Retinal pigment epithelial cell (primary cell): ENCODE data around the gene MYOG.

Experiments
- DNase-seq: peaks from one replicate; pipeline ENCODE4 v3.0.0-alpha.2; 2010; ENCODE audit warnings: low read depth
- H3K4me3 ChIP-seq: 2 replicates; pipeline ENCODE4 v1.5.1; 2011; ENCODE audit warnings: mild to moderate bottlenecking, low read length, control low read depth, moderate library complexity
- CTCF ChIP-seq: conservative IDR thresholded peaks from 2 replicates; pipeline ENCODE4 v1.5.1; 2011; ENCODE audit warnings: low read depth, low read length, control low read depth, inconsistent platforms

The MYOG gene

GRCh38 chr1:203089651-203090045 is 3.8 kb upstream of the MYOG start:
- DNase-seq: no peak
- TF ChIP-seq CTCF: peak; percentile 3
- H3K4me3 ChIP-seq: no peak overlapping the region

DNA sequence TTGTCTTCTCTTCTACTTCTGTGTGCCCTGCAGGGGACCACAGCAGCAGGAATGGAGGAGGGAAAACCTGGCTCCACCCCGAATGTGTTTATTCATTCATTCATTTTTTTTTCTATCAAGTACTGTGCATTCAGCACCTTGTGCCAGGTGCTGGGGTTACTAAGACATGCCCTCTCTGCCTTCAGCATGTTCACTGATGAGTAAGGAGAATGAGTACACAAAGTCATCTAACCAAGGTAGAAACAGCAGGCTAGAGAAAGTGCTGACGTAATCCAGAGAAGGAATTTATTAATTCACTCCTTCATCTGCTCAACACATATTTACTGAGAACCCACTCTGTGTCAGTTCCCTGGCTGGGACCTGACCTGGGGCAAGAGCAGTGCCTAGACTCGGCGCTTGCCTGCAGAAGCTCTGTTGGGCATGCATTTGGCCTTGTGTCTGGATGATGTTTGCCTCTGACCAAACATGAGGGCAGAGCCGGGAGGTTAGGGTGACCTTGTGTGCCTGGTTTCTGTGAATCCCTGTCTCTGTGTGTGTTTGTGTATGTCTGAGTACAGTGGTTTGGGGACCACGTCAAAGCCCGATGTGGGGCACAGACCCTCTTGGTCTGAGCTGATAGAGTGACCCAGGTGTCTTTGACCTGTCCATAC is 3.3 kb upstream of the MYOG start:
- H3K4me3 ChIP-seq: no peak overlapping the region
- no peak for DNase-seq
- no peak for TF ChIP-seq CTCF

DNA sequence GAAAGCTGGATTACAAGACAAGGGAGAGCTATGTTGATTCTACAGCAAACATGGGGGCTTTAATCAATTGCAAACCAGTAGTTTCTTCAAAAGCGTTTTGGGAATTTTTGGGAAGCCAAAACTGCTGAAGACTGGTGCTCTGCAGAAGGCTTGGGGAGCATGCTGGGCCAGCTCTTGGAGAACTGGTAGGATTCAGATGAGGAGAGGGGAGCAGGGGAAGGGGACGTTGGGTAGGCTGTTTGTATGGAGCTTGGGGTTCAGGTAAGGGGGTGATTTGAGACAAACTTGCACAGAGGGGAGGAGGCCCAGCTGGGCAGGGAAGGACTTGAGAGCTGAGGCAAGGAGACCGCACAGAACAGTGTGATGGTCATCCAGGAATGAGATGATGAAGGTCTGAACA is 2.6 kb upstream of the MYOG start:
- H3K4me3 ChIP-seq: no peak overlapping the region
- no peak for TF ChIP-seq CTCF
- no peak for DNase-seq

GRCh38 chr1:203086992-203087763 is 1.4 kb upstream of the MYOG start:
- DNase-seq: no peak
- no peak for TF ChIP-seq CTCF
- H3K4me3 ChIP-seq: no peak overlapping the region

GRCh38 chr1:203084588-203085527 is 954 bp downstream of the MYOG start:
- DNase-seq: no peak
- H3K4me3 ChIP-seq: no peak overlapping the region
- TF ChIP-seq CTCF: peak; percentile 47

DNA sequence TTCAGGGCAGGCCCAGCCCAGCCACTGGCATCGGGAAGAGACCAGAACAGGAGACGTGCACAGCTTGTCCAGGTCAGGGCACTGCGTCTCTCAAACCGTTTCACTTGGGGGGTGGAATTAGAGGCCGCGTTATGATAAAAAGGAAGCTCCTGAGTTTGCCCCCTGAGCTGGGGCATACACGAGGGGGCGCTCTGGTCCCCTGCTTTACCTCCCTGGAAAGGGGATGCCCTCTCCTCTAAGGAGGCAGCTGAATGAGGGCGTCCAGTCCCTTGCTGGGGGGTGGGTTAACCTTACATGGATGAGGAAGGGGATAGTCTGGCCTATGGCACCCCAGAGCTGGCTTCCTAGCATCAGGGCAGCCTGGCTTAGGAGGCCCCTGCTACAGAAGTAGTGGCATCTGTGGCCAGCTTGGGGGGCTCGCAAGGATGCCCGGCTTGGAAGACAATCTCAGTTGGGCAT is 2.3 kb downstream of the MYOG start:
- H3K4me3 ChIP-seq: no peak overlapping the region
- TF ChIP-seq CTCF: no peak
- DNase-seq: no peak
